ENCODE results near the gene RNH1. TPM values are rescaled to one million over a fixed set of nuclear protein-coding genes. Genes with fewer than 3 reads are reported as not detected.

RNH1 gene
- total RNA-seq, 4 donors from 2014 or later = 378 to 392 (median 383) TPM

- no peak for DNase-seq (ENCODE audit: low spot score in 2 of 2)
- no peak for TF ChIP-seq POLR2A (IDR thresholded peaks at IDR 0.05)
- no peak for TF ChIP-seq POLR2AphosphoS5 (IDR thresholded peaks at IDR 0.05)
- TF ChIP-seq EP300 (IDR thresholded peaks at IDR 0.05) = no peak
- TF ChIP-seq CTCF (IDR thresholded peaks at IDR 0.05) = no peak
- Histone ChIP-seq H3K4me3 (no peak overlapping the region), H3K27me3 (peaks cover 54% of the 10 kb centered on the region), H3K27ac (no peak overlapping the region), H3K4me1 (peaks cover 24% of the 10 kb centered on the region), H3K9me3 (no peaks in the 10 kb centered on the region), H3K36me3 (no peaks in the 10 kb centered on the region)
- no CpG with 5 or more reads among the region's 11 CpGs for WGBS
These were observed 46.9 kb upstream of the RNH1 start for GRCh38 chr11:553988-554340.

- Histone ChIP-seq H3K36me3 (no peaks in the 10 kb centered on the region), H3K9me3 (no peaks in the 10 kb centered on the region), H3K27me3 (peaks cover 54% of the 10 kb centered on the region), H3K4me1 (peaks cover 24% of the 10 kb centered on the region), H3K27ac (no peak overlapping the region), H3K4me3 (no peak overlapping the region)
- no peak for DNase-seq (ENCODE audit: low spot score in 2 of 2)
- TF ChIP-seq POLR2A (IDR thresholded peaks at IDR 0.05) = no peak
- no peak for TF ChIP-seq EP300 (IDR thresholded peaks at IDR 0.05)
- no peak for TF ChIP-seq POLR2AphosphoS5 (IDR thresholded peaks at IDR 0.05)
- TF ChIP-seq CTCF (IDR thresholded peaks at IDR 0.05) = no peak
- 92% methylated on average over 15 of the region's 27 CpGs for WGBS
These were observed 46.3 kb upstream of the RNH1 start for GRCh38 chr11:553083-553987.

GRCh38 chr11:551596-551995, 44.6 kb upstream of the RNH1 start:
- no peaks in the 10 kb centered on the region for H3K36me3 ChIP-seq
- no peak overlapping the region for H3K27ac ChIP-seq
- TF ChIP-seq CTCF (IDR thresholded peaks at IDR 0.05) (no peak), POLR2AphosphoS5 (IDR thresholded peaks at IDR 0.05) (no peak)
- WGBS = no CpG with 5 or more reads among the region's 12 CpGs
- peaks cover 24% of the 10 kb centered on the region for H3K4me1 ChIP-seq
- no peaks in the 10 kb centered on the region for H3K9me3 ChIP-seq
- peaks cover 45% of the 10 kb centered on the region for H3K27me3 ChIP-seq
- no peak overlapping the region for H3K4me3 ChIP-seq
- DNase-seq (ENCODE audit: low spot score in 2 of 2) = no peak

- Histone ChIP-seq H3K4me1 (peaks cover 22% of the 10 kb centered on the region), H3K27ac (no peak overlapping the region), H3K36me3 (no peaks in the 10 kb centered on the region), H3K4me3 (no peak overlapping the region), H3K9me3 (no peaks in the 10 kb centered on the region), H3K27me3 (peaks cover 40% of the 10 kb centered on the region)
- no CpG with 5 or more reads among the region's 16 CpGs for WGBS
- TF ChIP-seq POLR2A (IDR thresholded peaks at IDR 0.05) = no peak
- TF ChIP-seq CTCF (IDR thresholded peaks at IDR 0.05) = no peak
- no peak for TF ChIP-seq EP300 (IDR thresholded peaks at IDR 0.05)
- no peak for TF ChIP-seq POLR2AphosphoS5 (IDR thresholded peaks at IDR 0.05)
- no peak for DNase-seq (ENCODE audit: low spot score in 2 of 2)
These were observed 44.1 kb upstream of the RNH1 start for GRCh38 chr11:551131-551530.

- H3K9me3 ChIP-seq = no peaks in the 10 kb centered on the region
- 90% methylated on average over 2 of the region's 5 CpGs for WGBS
- H3K27ac ChIP-seq = no peak overlapping the region
- no peak overlapping the region for H3K4me3 ChIP-seq
- no peaks in the 10 kb centered on the region for H3K36me3 ChIP-seq
- DNase-seq (ENCODE audit: low spot score in 2 of 2) = no peak
- H3K27me3 ChIP-seq = peaks cover 36% of the 10 kb centered on the region
- peaks cover 18% of the 10 kb centered on the region for H3K4me1 ChIP-seq
- no peak for TF ChIP-seq EP300 (IDR thresholded peaks at IDR 0.05)
- TF ChIP-seq POLR2A (IDR thresholded peaks at IDR 0.05) = no peak
- TF ChIP-seq POLR2AphosphoS5 (IDR thresholded peaks at IDR 0.05) = no peak
- no peak for TF ChIP-seq CTCF (IDR thresholded peaks at IDR 0.05)
These were observed 43.7 kb upstream of the RNH1 start for GRCh38 chr11:550746-551085.
